ENCODE data around the gene ABHD5. TPM values are rescaled to one million over a fixed set of nuclear protein-coding genes. Genes with fewer than 3 reads are reported as not detected.

The ABHD5 gene
- total RNA-seq, 2 experiments from 2014 or later: 6.5 to 7.9 TPM

DNA sequence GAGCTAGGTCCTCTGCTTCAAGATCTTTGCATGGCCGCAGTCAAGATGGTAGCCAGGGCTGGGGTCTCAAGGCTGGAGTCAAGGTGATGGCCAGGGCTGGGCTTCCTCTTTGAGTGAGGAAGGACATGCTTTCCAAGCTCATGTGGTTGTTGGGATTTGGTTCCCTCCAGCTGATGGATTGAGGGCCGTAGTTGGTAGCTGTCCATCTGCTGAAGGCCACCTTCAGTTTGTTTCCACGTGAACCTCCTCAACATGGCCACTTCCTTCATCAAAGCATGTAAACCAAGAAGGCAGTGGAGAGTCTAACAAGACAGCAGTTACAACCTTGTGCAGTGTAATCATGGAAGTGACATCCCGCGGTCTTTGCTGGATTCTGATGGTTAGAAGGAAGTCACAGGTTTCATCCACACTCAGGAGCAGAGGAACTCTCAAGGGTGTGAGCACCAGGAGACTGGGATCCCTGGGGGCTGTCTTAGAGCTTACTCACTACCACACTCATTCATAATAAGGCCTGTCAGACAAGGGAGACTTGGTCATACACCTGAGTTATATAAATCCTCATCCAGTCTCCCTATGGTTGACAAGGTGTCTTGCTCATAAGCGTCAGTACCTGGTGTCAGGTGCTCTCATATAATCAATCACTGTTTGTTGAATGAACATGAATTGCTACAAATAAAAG is 42.1 kb downstream of the ABHD5 start:
- no peak overlapping the region for H3K4me3 ChIP-seq (ENCODE audit: low read depth, low read length, poor library complexity, severe bottlenecking)
- CTCF ChIA-PET (ENCODE audit: unreplicated experiment): no interaction called here
- H3K9me3 ChIP-seq (ENCODE audit: low read length): no peaks in the 10 kb centered on the region
- POLR2A ChIA-PET: no interaction called here
- no peaks in the 10 kb centered on the region for H3K36me3 ChIP-seq (ENCODE audit: insufficient read depth, low read length)
- H3K4me2 ChIP-seq (ENCODE audit: low read length): no peak overlapping the region
- H3K9me2 ChIP-seq (ENCODE audit: insufficient read depth, low read length): no peaks in the 10 kb centered on the region
- no peak for DNase-seq (ENCODE audit: low spot score)
- H3K4me1 ChIP-seq (ENCODE audit: insufficient read depth, low read length, poor library complexity, severe bottlenecking): no peaks in the 10 kb centered on the region
- H2AFZ ChIP-seq (ENCODE audit: low read length): no peak overlapping the region
- no peaks in the 10 kb centered on the region for H3K79me2 ChIP-seq (ENCODE audit: insufficient read depth, low read depth, low read length)
- TF ChIP-seq EZH2phosphoT487 (IDR thresholded peaks at IDR 0.05; ENCODE audit: borderline replicate concordance, low read depth, low read length): no peak
- TF ChIP-seq, protein P1, sequence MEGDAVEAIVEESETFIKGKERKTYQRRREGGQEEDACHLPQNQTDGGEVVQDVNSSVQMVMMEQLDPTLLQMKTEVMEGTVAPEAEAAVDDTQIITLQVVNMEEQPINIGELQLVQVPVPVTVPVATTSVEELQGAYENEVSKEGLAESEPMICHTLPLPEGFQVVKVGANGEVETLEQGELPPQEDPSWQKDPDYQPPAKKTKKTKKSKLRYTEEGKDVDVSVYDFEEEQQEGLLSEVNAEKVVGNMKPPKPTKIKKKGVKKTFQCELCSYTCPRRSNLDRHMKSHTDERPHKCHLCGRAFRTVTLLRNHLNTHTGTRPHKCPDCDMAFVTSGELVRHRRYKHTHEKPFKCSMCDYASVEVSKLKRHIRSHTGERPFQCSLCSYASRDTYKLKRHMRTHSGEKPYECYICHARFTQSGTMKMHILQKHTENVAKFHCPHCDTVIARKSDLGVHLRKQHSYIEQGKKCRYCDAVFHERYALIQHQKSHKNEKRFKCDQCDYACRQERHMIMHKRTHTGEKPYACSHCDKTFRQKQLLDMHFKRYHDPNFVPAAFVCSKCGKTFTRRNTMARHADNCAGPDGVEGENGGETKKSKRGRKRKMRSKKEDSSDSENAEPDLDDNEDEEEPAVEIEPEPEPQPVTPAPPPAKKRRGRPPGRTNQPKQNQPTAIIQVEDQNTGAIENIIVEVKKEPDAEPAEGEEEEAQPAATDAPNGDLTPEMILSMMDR (conservative IDR thresholded peaks at IDR 0.05; ENCODE audit: low read length): no peak
- intact Hi-C loops (cut with micrococcal nuclease; ENCODE audit: unreplicated experiment): no loop called here
- H4K20me1 ChIP-seq (ENCODE audit: insufficient read depth, low read length): no peaks in the 10 kb centered on the region
- no TSS peak for BruUV-seq (replicated peaks)
- no peak overlapping the region for H3K27ac ChIP-seq (ENCODE audit: low read depth, low read length, poor library complexity, severe bottlenecking)

DNA sequence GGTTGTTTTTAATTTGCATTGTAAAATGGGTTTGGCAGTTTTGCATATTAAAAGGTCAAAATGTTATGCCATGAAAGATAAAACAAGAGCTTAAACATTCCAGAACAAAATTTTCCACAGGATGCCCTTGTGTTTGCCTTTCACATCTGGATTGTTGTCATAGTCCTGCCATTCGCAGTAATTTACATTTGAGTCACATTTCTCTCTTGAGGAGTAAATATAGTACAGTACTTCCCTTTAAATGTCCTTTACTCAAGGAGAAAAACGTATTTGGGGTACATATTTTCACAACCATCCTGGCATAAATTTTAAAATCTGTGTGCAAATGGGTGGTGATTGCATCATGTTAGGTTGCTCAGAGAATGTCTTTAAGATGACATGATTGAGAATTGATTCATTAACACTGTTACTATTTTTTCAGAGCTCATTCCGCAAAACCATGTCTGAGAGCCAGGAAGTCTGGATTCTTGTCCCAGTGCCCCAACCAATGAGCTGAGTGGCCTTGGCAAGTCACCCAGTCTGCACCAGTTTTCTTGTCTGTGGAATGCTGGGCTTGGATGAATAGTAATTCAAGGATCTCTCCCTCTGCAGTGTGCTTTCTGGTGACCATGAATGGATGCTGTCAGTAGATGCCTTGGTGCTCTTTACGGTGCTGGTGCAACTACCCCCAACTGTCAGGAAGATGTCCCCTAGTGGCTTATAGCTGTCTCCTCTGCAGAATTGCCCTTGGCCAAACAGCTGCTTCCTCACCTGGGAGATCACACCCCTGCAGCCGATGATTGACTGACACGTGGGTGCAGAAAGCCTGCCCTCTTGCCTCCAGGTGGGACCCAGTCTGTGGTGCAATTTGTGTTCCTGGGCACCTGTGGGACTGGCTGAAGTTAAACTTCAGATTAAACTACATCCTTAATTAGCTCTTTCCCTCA is 43.0 kb downstream of the ABHD5 start:
- no peaks in the 10 kb centered on the region for H3K36me3 ChIP-seq (ENCODE audit: insufficient read depth, low read length)
- CTCF ChIA-PET (ENCODE audit: unreplicated experiment): no interaction called here
- intact Hi-C loops (cut with micrococcal nuclease; ENCODE audit: unreplicated experiment): no loop called here

More for the DNA sequence above, 43.0 kb downstream of the ABHD5 start:
- H3K9me3 ChIP-seq (ENCODE audit: low read length): no peaks in the 10 kb centered on the region
- H2AFZ ChIP-seq (ENCODE audit: low read length): no peak overlapping the region
- TF ChIP-seq, protein P1 (conservative IDR thresholded peaks at IDR 0.05; ENCODE audit: low read length): no peak
- no peak for TF ChIP-seq EZH2phosphoT487 (IDR thresholded peaks at IDR 0.05; ENCODE audit: borderline replicate concordance, low read depth, low read length)
- POLR2A ChIA-PET: interaction anchor here (0.6 kb wide), 1 partner anchor 371 kb away, joined by 3 read pairs; no protein-coding TSS in a partner anchor
- H3K4me2 ChIP-seq (ENCODE audit: low read length): no peak overlapping the region
- H4K20me1 ChIP-seq (ENCODE audit: insufficient read depth, low read length): no peaks in the 10 kb centered on the region
- H3K4me3 ChIP-seq (ENCODE audit: low read depth, low read length, poor library complexity, severe bottlenecking): no peak overlapping the region
- no peak for DNase-seq (ENCODE audit: low spot score)
- no peaks in the 10 kb centered on the region for H3K79me2 ChIP-seq (ENCODE audit: insufficient read depth, low read depth, low read length)
- BruUV-seq (replicated peaks): no TSS peak
- no peaks in the 10 kb centered on the region for H3K9me2 ChIP-seq (ENCODE audit: insufficient read depth, low read length)
- H3K4me1 ChIP-seq (ENCODE audit: insufficient read depth, low read length, poor library complexity, severe bottlenecking): no peaks in the 10 kb centered on the region
- H3K27ac ChIP-seq (ENCODE audit: low read depth, low read length, poor library complexity, severe bottlenecking): no peak overlapping the region
